Uterus (tissue), 2 donors: ENCODE measurements around the gene SIPA1L3.

Experiments
- CTCF ChIP-seq, 4 experiments: fragments of 200-600 bp in 2 of 4; fragments of 450-650 bp in 2 of 4; sonication (generic) in 2 of 4; IDR thresholded peaks; one replicate each; pipeline ENCODE4 v1.5.1; 2016 to 2019; ENCODE audit warnings: antibody characterized with exemption in 4 of 4, mild to moderate bottlenecking in 2 of 4, moderate library complexity in 1 of 4
- POLR2A ChIP-seq, 2 donors: fragments of 450-650 bp; IDR thresholded peaks; one replicate each; pipeline ENCODE4 v1.6.1; 2016; ENCODE audit warnings: antibody characterized with exemption in 2 of 2, mild to moderate bottlenecking in 1 of 2, moderate library complexity in 1 of 2

GRCh38 chr19:38089440-38089839, 182.4 kb downstream of the SIPA1L3 start:
- TF ChIP-seq CTCF (IDR thresholded peaks at IDR 0.05) (no peak), POLR2A (IDR thresholded peaks at IDR 0.05) (no peak)
